ENCODE data around the gene NUP205. TPM values are rescaled to one million over a fixed set of nuclear protein-coding genes. Genes with fewer than 3 reads are reported as not detected.

NUP205 gene
- total and polyA plus RNA-seq, 2 of the 13 experiments (the other 11 are each of a cell fraction or from before 2014, with no cell fraction given): 46.2 to 87.2 TPM

GRCh38 chr7:135514856-135515255, 42.9 kb upstream of the NUP205 start:
- intact Hi-C loops (cut with micrococcal nuclease; ENCODE audit: unreplicated experiment): no loop called here
- DNase-seq (ENCODE audit: low spot score) (no peak), FAIRE-seq (no peak), ATAC-seq (no peak)
- CTCF ChIA-PET (ENCODE audit: low intra/inter-chr PET ratio, low total read pairs): no interaction called here
- no TSS peak for BruUV-seq (replicated peaks)
- H4K20me1 ChIP-seq (ENCODE audit: insufficient read depth, low read length): no peaks in the 10 kb centered on the region
- peaks cover 24% of the 10 kb centered on the region for H3K4me1 ChIP-seq (ENCODE audit: insufficient read depth, low read length)
- H3K27ac ChIP-seq (ENCODE audit: extremely low read length, insufficient read depth, low read length): no peak overlapping the region
- no peak overlapping the region for H3K4me3 ChIP-seq (replicated peaks in 1 of 3; ENCODE audit: insufficient read depth in 1 of 3, low read depth in 2 of 3, low read length in 3 of 3)
- H3K36me3 ChIP-seq (replicated peaks in 1 of 2; ENCODE audit: control insufficient read depth in 1 of 2, insufficient read depth in 2 of 2, low read length in 2 of 2): no peaks in the 10 kb centered on the region
- H3K27me3 ChIP-seq (ENCODE audit: control insufficient read depth in 1 of 2, insufficient read depth in 2 of 2, low read length in 2 of 2): no peaks in the 10 kb centered on the region; a peak in 1 of 5 replicates
- in situ Hi-C loops (cut with HindIII; ENCODE audit: extremely low pct_ligation_motif_present, low pct_unique_long_range_greater_than_20kb): loop anchor here (5.0 kb wide), 1 partner anchor 42 kb away; the partner anchor contains the start of gene NUP205
- H3K79me2 ChIP-seq (ENCODE audit: insufficient read depth, low read length): peaks cover under 1% of the 10 kb centered on the region
- 28% methylated on average over 3 of the region's 3 CpGs for WGBS (ENCODE audit: low lambda C conversion rate)
- no peak overlapping the region for H2AFZ ChIP-seq (ENCODE audit: low read length)
- POLR2A ChIA-PET: no interaction called here
- no peak for TF ChIP-seq ZUFSP (CRISPR knock-in tag; IDR thresholded peaks at IDR 0.05; ENCODE audit: borderline replicate concordance)
- TF ChIP-seq NFKB2 (CRISPR knock-in tag; IDR thresholded peaks at IDR 0.05; ENCODE audit: borderline replicate concordance): no peak
- no peak for TF ChIP-seq ARID4A (CRISPR knock-in tag; IDR thresholded peaks at IDR 0.05; ENCODE audit: borderline replicate concordance)
- no peak for TF ChIP-seq NFIB (CRISPR knock-in tag; IDR thresholded peaks at IDR 0.05; ENCODE audit: borderline replicate concordance)
- no peaks in the 10 kb centered on the region for H3K9me3 ChIP-seq (ENCODE audit: low read length)
- H3K9ac ChIP-seq (ENCODE audit: insufficient read depth, low read depth, low read length): no peak overlapping the region
- no peak overlapping the region for H3K4me2 ChIP-seq (ENCODE audit: low read depth, low read length)

Data from HepG2 (cell line).